Erythroblast (primary cell): Measurements from ENCODE around the gene SH3GL1.

ENCODE experiments used
- GATA1 ChIP-seq: IDR thresholded peaks from 2 replicates; pipeline ENCODE4 v1.6.1; 2011; ENCODE audit warnings: low read depth, mild to moderate bottlenecking, control low read depth, low read length, moderate library complexity
- POLR2A ChIP-seq: IDR thresholded peaks from 2 replicates; pipeline ENCODE4 v1.6.1; 2011; ENCODE audit warnings: mild to moderate bottlenecking, low read length

GRCh38 chr19:4389064-4389375 is 11.3 kb downstream of the SH3GL1 start:
- TF ChIP-seq POLR2A (no peak), GATA1 (no peak)
